ENCODE results near the gene AMPD3. TPM values are rescaled to one million over a fixed set of nuclear protein-coding genes. Genes with fewer than 3 reads are reported as not detected.

AMPD3 gene
- total RNA-seq, 1 experiment from 2014 or later, result 0.19 TPM

- H3K36me3 ChIP-seq (ENCODE audit: insufficient read depth, low read length, poor library complexity, severe bottlenecking), result no peaks in the 10 kb centered on the region
- ChIA-PET POLR2A (ENCODE audit: low non-redundant PET) (no interaction called here), CTCF (no interaction called here)
- H3K27me3 ChIP-seq (replicated peaks; ENCODE audit: insufficient read depth, low read depth, low read length, poor library complexity), result no peaks in the 10 kb centered on the region
- no peaks in the 10 kb centered on the region for H3K4me1 ChIP-seq (ENCODE audit: insufficient read depth, low read length, poor library complexity, severe bottlenecking)
- H3K9me3 ChIP-seq (ENCODE audit: low read depth, low read length, poor library complexity, severe bottlenecking), result no peaks in the 10 kb centered on the region
- BruUV-seq (replicated peaks), result no TSS peak
- TF ChIP-seq EZH2 (IDR thresholded peaks at IDR 0.05; ENCODE audit: borderline replicate concordance, low read depth, low read length, poor library complexity, severe bottlenecking) (no peak), CTCF (conservative IDR thresholded peaks at IDR 0.05; ENCODE audit: low read depth, low read length) (no peak)
- H3K4me3 ChIP-seq (ENCODE audit: low read depth, low read length, poor library complexity, severe bottlenecking), result no peak overlapping the region
- H3K27ac ChIP-seq (ENCODE audit: low read depth, low read length, poor library complexity, severe bottlenecking), result no peak overlapping the region
- DNase-seq (ENCODE audit: low spot score), result no peak
- intact Hi-C loops (cut with micrococcal nuclease; ENCODE audit: unreplicated experiment), result no loop called here
These were observed 19.5 kb downstream of the AMPD3 start for GRCh38 chr11:10474551-10474950.

- no peaks in the 10 kb centered on the region for H3K36me3 ChIP-seq (ENCODE audit: insufficient read depth, low read length, poor library complexity, severe bottlenecking)
- no peak overlapping the region for H3K27ac ChIP-seq (ENCODE audit: low read depth, low read length, poor library complexity, severe bottlenecking)
- no peaks in the 10 kb centered on the region for H3K4me1 ChIP-seq (ENCODE audit: insufficient read depth, low read length, poor library complexity, severe bottlenecking)
- BruUV-seq (replicated peaks), result no TSS peak
- no peak for DNase-seq (ENCODE audit: low spot score)
- intact Hi-C loops (cut with micrococcal nuclease; ENCODE audit: unreplicated experiment), result no loop called here
- CTCF ChIA-PET, result no interaction called here
- POLR2A ChIA-PET (ENCODE audit: low non-redundant PET), result no interaction called here
- no peaks in the 10 kb centered on the region for H3K27me3 ChIP-seq (replicated peaks; ENCODE audit: insufficient read depth, low read depth, low read length, poor library complexity)
- H3K4me3 ChIP-seq (ENCODE audit: low read depth, low read length, poor library complexity, severe bottlenecking), result no peak overlapping the region
- no peaks in the 10 kb centered on the region for H3K9me3 ChIP-seq (ENCODE audit: low read depth, low read length, poor library complexity, severe bottlenecking)
- TF ChIP-seq CTCF (conservative IDR thresholded peaks at IDR 0.05; ENCODE audit: low read depth, low read length) (no peak), EZH2 (IDR thresholded peaks at IDR 0.05; ENCODE audit: borderline replicate concordance, low read depth, low read length, poor library complexity, severe bottlenecking) (no peak)
These were observed 21.3 kb downstream of the AMPD3 start for GRCh38 chr11:10476342-10476741.

GRCh38 chr11:10476927-10477689 is 22.0 kb downstream of the AMPD3 start:
- TF ChIP-seq CTCF (conservative IDR thresholded peaks at IDR 0.05; ENCODE audit: low read depth, low read length) (no peak), EZH2 (IDR thresholded peaks at IDR 0.05; ENCODE audit: borderline replicate concordance, low read depth, low read length, poor library complexity, severe bottlenecking) (no peak)
- no peak overlapping the region for H3K4me3 ChIP-seq (ENCODE audit: low read depth, low read length, poor library complexity, severe bottlenecking)
- H3K9me3 ChIP-seq (ENCODE audit: low read depth, low read length, poor library complexity, severe bottlenecking), result no peaks in the 10 kb centered on the region
- no peak overlapping the region for H3K27ac ChIP-seq (ENCODE audit: low read depth, low read length, poor library complexity, severe bottlenecking)
- no peaks in the 10 kb centered on the region for H3K36me3 ChIP-seq (ENCODE audit: insufficient read depth, low read length, poor library complexity, severe bottlenecking)
- no peaks in the 10 kb centered on the region for H3K27me3 ChIP-seq (replicated peaks; ENCODE audit: insufficient read depth, low read depth, low read length, poor library complexity)
- intact Hi-C loops (cut with micrococcal nuclease; ENCODE audit: unreplicated experiment), result no loop called here
- BruUV-seq (replicated peaks), result no TSS peak
- no peak for DNase-seq (ENCODE audit: low spot score)
- no peaks in the 10 kb centered on the region for H3K4me1 ChIP-seq (ENCODE audit: insufficient read depth, low read length, poor library complexity, severe bottlenecking)
- ChIA-PET POLR2A (ENCODE audit: low non-redundant PET) (no interaction called here), CTCF (no interaction called here)
